ENCODE measurements around the gene PPM1H.

Gene PPM1H

GRCh38 chr12:62919838-62920237, 15.1 kb downstream of the PPM1H start:
- H3K36me3 ChIP-seq (ENCODE audit: insufficient read depth, low read length) = no peaks in the 10 kb centered on the region
- H3K27ac ChIP-seq = no peak overlapping the region
- no peak overlapping the region for H3K9ac ChIP-seq (ENCODE audit: insufficient read length)
- no peak for DNase-seq (ENCODE audit: low read depth, low spot score)
- H3K9me3 ChIP-seq (ENCODE audit: low read depth, low read length) = no peaks in the 10 kb centered on the region
- no peak for TF ChIP-seq POLR2AphosphoS5 (IDR thresholded peaks at IDR 0.05; ENCODE audit: borderline replicate concordance, low read depth, low read length)
- TF ChIP-seq FOXP2 (optimal IDR thresholded peaks at IDR 0.05; ENCODE audit: control extremely low read depth, extremely low read length, insufficient read depth) = no peak
- no peak for TF ChIP-seq EZH2 (IDR thresholded peaks at IDR 0.05)
- no peak overlapping the region for H3K4me3 ChIP-seq

- no peaks in the 10 kb centered on the region for H3K9me3 ChIP-seq (ENCODE audit: low read depth, low read length)
- DNase-seq (ENCODE audit: low read depth, low spot score) = no peak
- no peaks in the 10 kb centered on the region for H3K36me3 ChIP-seq (ENCODE audit: insufficient read depth, low read length)
- no peak overlapping the region for H3K27ac ChIP-seq
- H3K4me3 ChIP-seq = no peak overlapping the region
- TF ChIP-seq POLR2AphosphoS5 (IDR thresholded peaks at IDR 0.05; ENCODE audit: borderline replicate concordance, low read depth, low read length) = no peak
- no peak for TF ChIP-seq FOXP2 (optimal IDR thresholded peaks at IDR 0.05; ENCODE audit: control extremely low read depth, extremely low read length, insufficient read depth)
- no peak for TF ChIP-seq EZH2 (IDR thresholded peaks at IDR 0.05)
- H3K9ac ChIP-seq (ENCODE audit: insufficient read length) = no peak overlapping the region
Observed at GRCh38 chr12:62917926-62918325, 17.0 kb downstream of the PPM1H start.

- Histone ChIP-seq H3K27ac (no peak overlapping the region), H3K9me3 (ENCODE audit: low read depth, low read length) (no peaks in the 10 kb centered on the region), H3K36me3 (ENCODE audit: insufficient read depth, low read length) (no peaks in the 10 kb centered on the region), H3K4me3 (no peak overlapping the region), H3K9ac (ENCODE audit: insufficient read length) (no peak overlapping the region)
- no peak for DNase-seq (ENCODE audit: low read depth, low spot score)
- TF ChIP-seq EZH2 (IDR thresholded peaks at IDR 0.05) = no peak
- no peak for TF ChIP-seq POLR2AphosphoS5 (IDR thresholded peaks at IDR 0.05; ENCODE audit: borderline replicate concordance, low read depth, low read length)
- TF ChIP-seq FOXP2 (optimal IDR thresholded peaks at IDR 0.05; ENCODE audit: control extremely low read depth, extremely low read length, insufficient read depth) = no peak
Observed at GRCh38 chr12:62916632-62917425, 18.1 kb downstream of the PPM1H start.

- Histone ChIP-seq H3K4me3 (no peak overlapping the region), H3K27ac (no peak overlapping the region), H3K36me3 (ENCODE audit: insufficient read depth, low read length) (no peaks in the 10 kb centered on the region), H3K9ac (ENCODE audit: insufficient read length) (no peak overlapping the region), H3K9me3 (ENCODE audit: low read depth, low read length) (no peaks in the 10 kb centered on the region)
- DNase-seq (ENCODE audit: low read depth, low spot score) = no peak
- TF ChIP-seq FOXP2 (optimal IDR thresholded peaks at IDR 0.05; ENCODE audit: control extremely low read depth, extremely low read length, insufficient read depth) (no peak), EZH2 (IDR thresholded peaks at IDR 0.05) (no peak), POLR2AphosphoS5 (IDR thresholded peaks at IDR 0.05; ENCODE audit: borderline replicate concordance, low read depth, low read length) (no peak)
Observed at GRCh38 chr12:62915204-62915529, 19.8 kb downstream of the PPM1H start.

- Histone ChIP-seq H3K27ac (no peak overlapping the region), H3K36me3 (ENCODE audit: insufficient read depth, low read length) (no peaks in the 10 kb centered on the region), H3K4me3 (no peak overlapping the region), H3K9me3 (ENCODE audit: low read depth, low read length) (no peaks in the 10 kb centered on the region), H3K9ac (ENCODE audit: insufficient read length) (no peak overlapping the region)
- no peak for DNase-seq (ENCODE audit: low read depth, low spot score)
- TF ChIP-seq EZH2 (IDR thresholded peaks at IDR 0.05) = no peak
- no peak for TF ChIP-seq FOXP2 (optimal IDR thresholded peaks at IDR 0.05; ENCODE audit: control extremely low read depth, extremely low read length, insufficient read depth)
- no peak for TF ChIP-seq POLR2AphosphoS5 (IDR thresholded peaks at IDR 0.05; ENCODE audit: borderline replicate concordance, low read depth, low read length)
Observed at GRCh38 chr12:62914443-62915203, 20.3 kb downstream of the PPM1H start.

- no peak for DNase-seq (ENCODE audit: low read depth, low spot score)
- Histone ChIP-seq H3K36me3 (ENCODE audit: insufficient read depth, low read length) (no peaks in the 10 kb centered on the region), H3K9ac (ENCODE audit: insufficient read length) (no peak overlapping the region), H3K4me3 (no peak overlapping the region), H3K9me3 (ENCODE audit: low read depth, low read length) (no peaks in the 10 kb centered on the region), H3K27ac (no peak overlapping the region)
- TF ChIP-seq FOXP2 (optimal IDR thresholded peaks at IDR 0.05; ENCODE audit: control extremely low read depth, extremely low read length, insufficient read depth) = no peak
- no peak for TF ChIP-seq EZH2 (IDR thresholded peaks at IDR 0.05)
Observed at GRCh38 chr12:62913380-62913779, 21.6 kb downstream of the PPM1H start.

- Histone ChIP-seq H3K36me3 (ENCODE audit: insufficient read depth, low read length) (no peaks in the 10 kb centered on the region), H3K9ac (ENCODE audit: insufficient read length) (no peak overlapping the region), H3K4me3 (no peak overlapping the region), H3K27ac (no peak overlapping the region), H3K9me3 (ENCODE audit: low read depth, low read length) (no peaks in the 10 kb centered on the region)
- TF ChIP-seq FOXP2 (optimal IDR thresholded peaks at IDR 0.05; ENCODE audit: control extremely low read depth, extremely low read length, insufficient read depth) (no peak), EZH2 (IDR thresholded peaks at IDR 0.05) (no peak), POLR2AphosphoS5 (IDR thresholded peaks at IDR 0.05; ENCODE audit: borderline replicate concordance, low read depth, low read length) (no peak)
- DNase-seq (ENCODE audit: low read depth, low spot score) = no peak
Observed at GRCh38 chr12:62912644-62913043, 22.3 kb downstream of the PPM1H start.

GRCh38 chr12:62911286-62911685, 23.7 kb downstream of the PPM1H start:
- DNase-seq (ENCODE audit: low read depth, low spot score) = no peak
- H3K9ac ChIP-seq (ENCODE audit: insufficient read length) = no peak overlapping the region
- H3K36me3 ChIP-seq (ENCODE audit: insufficient read depth, low read length) = no peaks in the 10 kb centered on the region
- H3K27ac ChIP-seq = no peak overlapping the region
- no peak overlapping the region for H3K4me3 ChIP-seq
- H3K9me3 ChIP-seq (ENCODE audit: low read depth, low read length) = no peaks in the 10 kb centered on the region
- no peak for TF ChIP-seq EZH2 (IDR thresholded peaks at IDR 0.05)
- TF ChIP-seq POLR2AphosphoS5 (IDR thresholded peaks at IDR 0.05; ENCODE audit: borderline replicate concordance, low read depth, low read length) = no peak
- TF ChIP-seq FOXP2 (optimal IDR thresholded peaks at IDR 0.05; ENCODE audit: control extremely low read depth, extremely low read length, insufficient read depth) = no peak

Measured in SK-N-MC (cell line).